Measurements from ENCODE around the gene LMNTD2.
"Not testable (repeated sequence)": the region's sequence is repeated elsewhere in the genome, so short reads cannot be mapped to it uniquely, and the experiment has no call there.

LMNTD2 gene

DNA sequence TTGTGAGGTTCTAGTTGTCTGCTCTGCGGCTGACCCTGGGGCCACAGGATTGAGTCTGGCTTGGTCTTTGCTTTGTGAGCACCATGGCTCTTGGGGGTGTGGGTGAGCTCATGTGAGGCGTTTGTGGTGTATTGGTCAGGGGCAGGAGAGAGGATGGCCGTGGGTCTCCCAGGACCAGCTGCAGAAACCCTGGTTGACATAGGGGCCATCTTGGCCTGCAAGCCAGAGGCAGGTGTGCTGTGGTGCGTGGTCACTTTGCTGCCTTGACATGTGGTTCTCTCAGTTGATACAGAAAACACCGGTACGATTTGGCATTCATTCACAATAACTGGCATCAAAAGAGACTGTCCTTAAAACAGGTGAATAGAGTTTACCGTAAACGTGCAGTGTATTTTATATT lies 27.0 kb upstream of the LMNTD2 start:
- DNase-seq (ENCODE audit: low spot score), result no peak

- DNase-seq (ENCODE audit: low spot score), result no peak
Observed at GRCh38 chr11:586376-587316, 26.1 kb upstream of the LMNTD2 start.

DNA sequence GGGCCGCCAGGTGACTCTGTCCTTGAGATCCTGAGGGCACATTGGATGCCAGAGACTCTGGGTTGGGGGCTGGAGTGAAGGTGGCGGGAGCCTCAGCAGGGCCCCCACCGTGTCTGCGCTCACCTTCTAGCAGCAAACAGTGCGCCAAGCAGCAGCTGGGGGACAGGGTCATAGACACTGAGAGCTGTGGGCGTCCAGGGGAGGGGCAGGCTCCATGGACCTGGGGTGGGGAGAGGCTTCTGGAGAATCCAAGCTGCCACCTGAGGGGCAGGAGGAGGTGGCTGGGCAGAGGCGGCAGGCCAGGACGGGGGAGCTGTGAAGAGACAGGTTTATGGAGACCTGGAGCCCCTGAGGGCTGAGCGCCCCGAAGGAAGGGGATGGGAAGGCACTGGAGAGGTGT lies 23.7 kb upstream of the LMNTD2 start:
- no peak for DNase-seq (ENCODE audit: low spot score)

- DNase-seq (ENCODE audit: low spot score), result no peak
Observed at GRCh38 chr11:581752-582151, 21.2 kb upstream of the LMNTD2 start.

DNA sequence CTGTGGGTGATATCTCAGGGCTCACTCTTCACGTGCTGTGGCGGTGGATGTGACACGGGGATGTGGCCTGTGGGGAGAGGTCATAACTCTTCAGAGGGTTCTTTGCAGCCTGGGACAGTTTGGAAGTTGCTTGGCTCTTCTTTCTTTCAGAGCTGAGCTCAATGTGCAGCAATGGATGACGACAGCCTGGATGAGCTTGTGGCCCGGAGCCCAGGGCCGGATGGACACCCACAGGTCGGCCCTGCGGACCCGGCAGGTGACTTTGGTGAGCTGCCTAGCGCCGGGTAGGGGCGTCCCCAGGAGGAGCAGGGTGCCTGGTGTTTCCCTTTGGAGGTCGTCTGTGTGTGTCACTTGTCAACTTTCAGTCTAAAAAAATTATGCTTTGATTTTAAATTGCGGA lies 20.8 kb upstream of the LMNTD2 start:
- DNase-seq (ENCODE audit: low spot score), result no peak

- DNase-seq (ENCODE audit: low spot score), result no peak
Observed at GRCh38 chr11:579830-580601, 19.5 kb upstream of the LMNTD2 start.

DNA sequence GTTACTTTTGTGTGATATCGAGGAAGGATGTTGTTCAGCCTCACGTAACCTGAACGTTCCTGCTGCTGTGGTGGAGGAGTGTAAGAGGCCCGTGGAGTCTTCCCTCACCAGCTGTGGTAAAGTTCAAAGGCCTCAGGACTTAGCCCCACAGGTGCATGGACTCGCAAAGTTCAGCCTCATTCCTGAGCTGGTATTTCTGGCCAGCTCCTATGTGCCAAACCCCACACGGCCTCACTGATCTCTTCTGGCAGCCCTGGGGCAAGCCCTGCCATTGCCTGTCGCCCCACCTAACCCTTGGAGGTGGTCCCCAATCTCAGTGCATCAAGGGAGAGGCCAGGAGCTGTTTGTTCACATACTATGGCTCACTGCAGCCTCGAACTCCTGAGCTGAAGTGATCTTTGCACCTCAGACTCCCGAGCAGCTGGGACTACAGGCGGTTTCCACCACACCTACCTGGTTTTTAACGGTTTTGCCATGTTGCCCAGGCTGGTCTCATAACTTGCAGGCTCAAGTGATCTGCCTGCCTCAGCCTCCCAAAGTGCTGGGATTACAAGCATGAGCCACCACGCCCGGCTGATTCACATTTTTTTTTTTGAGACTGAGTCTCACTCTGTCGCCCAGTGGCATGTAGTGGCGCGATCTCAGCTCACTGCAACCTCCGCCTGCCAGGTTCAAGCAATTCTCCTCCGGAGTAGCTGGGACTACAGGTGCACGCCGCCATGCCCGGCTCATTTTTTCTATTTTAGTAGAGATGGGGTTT lies 17.9 kb upstream of the LMNTD2 start:
- DNase-seq (ENCODE audit: low spot score), result no peak

GRCh38 chr11:577611-577894 lies 17.0 kb upstream of the LMNTD2 start:
- DNase-seq (ENCODE audit: low spot score), result no peak

- no peak for DNase-seq (ENCODE audit: low spot score)
Observed at GRCh38 chr11:576811-577610, 16.5 kb upstream of the LMNTD2 start.

DNA sequence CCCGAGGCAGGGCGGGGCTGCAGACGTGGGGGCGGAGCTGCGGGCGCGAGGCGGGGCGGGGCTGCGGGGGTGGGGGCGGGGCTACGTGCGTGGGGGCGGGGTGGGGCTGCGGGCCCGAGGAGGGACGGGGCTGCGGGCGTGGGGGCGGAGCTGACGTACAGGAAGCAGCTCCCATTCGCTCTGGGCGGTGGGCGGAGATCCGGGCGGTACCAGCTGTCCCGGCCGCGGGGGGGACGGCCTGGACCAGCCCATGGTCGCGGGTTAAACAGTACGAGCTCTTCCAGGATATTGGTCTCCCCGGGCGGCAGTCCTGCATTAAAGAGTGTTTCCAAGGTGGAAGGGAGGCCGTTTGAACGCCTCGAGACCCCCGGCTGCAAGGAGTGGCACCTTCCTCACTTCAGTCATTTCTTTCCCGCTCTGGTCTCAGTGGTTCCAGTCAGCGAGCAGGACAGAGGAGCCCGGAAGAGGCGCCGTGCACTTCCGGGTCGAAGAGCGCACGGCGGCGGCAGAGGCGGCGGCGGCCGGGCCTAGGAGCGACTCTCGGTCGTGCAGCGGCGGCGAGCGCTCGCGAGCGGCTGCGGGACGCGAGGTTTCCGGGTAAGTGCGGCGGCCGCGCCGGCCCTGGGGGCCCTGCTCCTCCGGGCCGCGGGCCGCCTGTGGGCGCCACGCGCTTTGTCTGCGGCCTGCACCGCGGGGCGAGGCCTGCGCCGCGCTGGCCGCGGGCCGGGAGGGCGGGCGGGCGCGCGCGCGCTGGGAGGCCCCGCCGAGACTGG lies 15.6 kb upstream of the LMNTD2 start, which contains the start of gene PHRF1:
PHRF1 (plus strand) TSS at position 475 of the 773 bp plus-strand sequence. CDS start 5,043 bp downstream, outside the sequence.
- DNase-seq (ENCODE audit: low spot score), result peak; percentile 95

DNA sequence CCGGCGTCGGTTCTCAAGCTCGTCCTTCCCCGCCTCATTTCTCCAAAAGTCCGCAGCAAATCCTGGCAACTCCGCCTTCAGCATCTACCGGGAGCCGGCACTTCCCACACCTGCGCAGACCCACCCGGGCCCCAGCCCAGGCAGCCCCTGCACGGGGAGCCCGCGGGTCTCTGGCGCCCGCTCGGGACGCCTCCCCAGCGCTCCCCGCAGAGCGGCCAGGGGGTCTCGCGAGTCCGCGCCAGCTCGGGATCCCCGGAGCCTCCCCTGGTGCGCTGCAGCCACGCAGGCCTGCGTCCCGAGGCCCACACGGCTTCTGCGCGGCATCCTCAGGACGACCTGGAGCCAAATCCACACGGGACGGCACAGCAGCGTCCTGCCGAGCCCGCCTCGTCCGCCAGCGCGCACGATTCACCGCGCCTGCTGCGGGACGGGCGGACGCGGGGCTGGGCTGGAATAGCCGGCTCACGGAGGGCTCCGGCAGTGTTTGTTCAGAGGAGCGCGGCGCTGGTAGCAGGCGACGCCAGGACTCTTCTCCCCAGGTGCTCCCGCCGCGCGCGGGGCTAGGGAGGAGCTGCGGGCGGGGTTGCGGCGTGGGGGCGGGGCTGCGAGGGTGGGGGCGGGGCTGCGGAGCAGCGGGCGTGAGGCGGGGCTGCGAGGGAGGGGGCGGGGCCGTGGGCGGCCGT lies 14.9 kb upstream of the LMNTD2 start:
- no peak for DNase-seq (ENCODE audit: low spot score)

DNA sequence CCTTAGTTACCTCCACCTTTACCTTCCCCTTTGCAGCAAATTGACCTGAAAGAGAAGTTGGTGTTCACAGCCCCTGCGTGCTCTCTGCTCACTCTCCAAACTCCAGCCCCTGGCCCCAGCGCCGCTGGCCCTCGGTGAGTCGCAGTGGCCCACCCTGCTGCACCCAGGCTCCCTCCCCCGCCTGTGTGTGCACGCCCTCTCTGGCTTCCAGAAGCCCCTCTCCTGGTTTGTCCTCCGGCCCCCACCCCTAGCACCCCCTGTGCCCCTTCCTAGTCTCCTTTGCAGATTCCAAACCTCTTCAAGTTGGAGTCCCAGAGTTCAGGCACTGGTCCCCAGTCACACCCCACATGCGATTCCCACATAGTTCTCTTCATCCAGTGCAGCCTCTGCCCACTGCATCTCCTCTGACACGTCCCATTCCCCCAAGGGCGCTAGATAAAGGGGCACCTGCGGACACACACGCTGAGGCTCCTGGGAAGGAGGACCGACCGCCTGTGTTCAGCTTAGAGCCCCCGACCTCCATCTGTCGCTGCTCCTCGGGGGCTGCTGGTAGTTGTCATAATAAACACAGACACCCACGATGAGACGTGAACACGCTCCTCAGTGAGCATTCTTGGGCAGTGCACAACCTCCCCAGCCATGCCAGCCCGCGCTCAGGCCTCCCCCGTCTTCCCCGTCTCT lies 14.2 kb upstream of the LMNTD2 start:
- DNase-seq (ENCODE audit: low spot score), result no peak

GRCh38 chr11:574031-574570 lies 13.6 kb upstream of the LMNTD2 start:
- DNase-seq (ENCODE audit: low spot score), result not testable (repeated sequence)

DNA sequence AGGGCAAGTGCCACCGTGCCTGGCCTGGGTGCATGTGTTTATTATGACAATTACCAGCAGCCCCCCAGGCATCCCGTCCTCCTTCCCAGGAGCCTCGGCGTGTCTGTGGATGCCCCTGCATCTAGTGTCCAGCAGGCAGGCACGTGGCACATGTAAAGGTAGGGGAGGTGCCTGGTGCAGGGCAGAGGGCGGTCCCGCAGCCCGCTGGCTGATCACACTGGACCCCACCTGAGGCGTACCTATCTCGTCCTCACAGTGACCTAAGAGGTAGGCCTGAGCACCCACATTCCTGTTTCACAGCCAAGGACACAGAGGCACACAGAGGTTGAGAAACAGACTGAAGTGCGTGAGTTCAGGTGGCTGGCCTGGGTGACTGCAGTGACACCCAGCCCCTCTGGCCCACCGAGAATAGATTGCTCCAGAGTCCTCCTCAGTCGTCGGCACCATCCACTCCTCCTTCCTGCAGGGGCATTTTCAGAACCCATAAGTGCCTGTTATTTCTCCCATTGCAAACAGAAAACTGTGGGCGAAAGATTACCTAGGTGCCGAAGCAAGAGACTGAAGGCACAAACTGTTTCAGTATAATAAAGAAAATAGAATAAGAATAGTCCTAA lies 12.7 kb upstream of the LMNTD2 start:
- no peak for DNase-seq (ENCODE audit: low spot score)

- DNase-seq (ENCODE audit: low spot score), result no peak
Observed at GRCh38 chr11:571802-572185, 11.3 kb upstream of the LMNTD2 start.

DNA sequence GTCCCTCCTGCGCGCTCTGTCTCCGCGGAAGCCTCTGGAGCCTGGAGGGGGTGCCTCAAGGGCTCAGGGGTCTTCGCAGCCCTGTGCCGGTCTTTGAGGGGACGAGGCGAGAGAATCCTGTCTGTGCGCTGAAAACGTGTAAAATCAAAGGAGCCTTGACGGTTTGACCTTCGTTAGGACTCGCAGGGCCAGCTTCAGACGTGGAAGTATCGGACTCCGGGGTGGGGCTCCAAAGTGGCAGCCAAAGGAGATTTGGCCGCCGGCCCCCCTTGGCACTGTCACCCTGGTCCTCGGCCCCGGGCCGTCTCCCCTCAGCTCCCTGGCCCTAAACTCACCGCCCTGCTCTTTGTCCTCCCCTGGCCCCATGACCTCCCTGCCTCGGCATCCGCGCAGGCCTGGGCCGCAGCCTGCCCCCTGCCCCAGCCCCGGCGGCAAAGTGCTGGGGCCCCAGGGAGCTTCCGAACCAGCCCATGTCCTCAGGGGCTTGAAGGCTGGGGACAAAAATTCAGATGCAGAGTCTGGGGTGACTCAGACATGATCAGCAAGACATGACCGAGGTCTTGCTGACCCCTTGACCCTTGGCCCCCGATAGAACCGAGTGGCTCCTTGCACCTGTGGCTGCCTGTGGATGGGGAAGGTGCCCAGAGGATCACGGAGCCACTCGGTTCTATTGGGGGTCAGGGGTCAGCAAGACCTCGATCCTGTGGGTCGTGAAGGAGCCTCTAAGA lies 8.8 kb upstream of the LMNTD2 start:
- DNase-seq (ENCODE audit: low spot score), result no peak

GRCh38 chr11:568306-569157 lies 8.0 kb upstream of the LMNTD2 start:
- DNase-seq (ENCODE audit: low spot score), result peak; percentile 93
